ENCODE data around the gene GRAP.

DNA sequence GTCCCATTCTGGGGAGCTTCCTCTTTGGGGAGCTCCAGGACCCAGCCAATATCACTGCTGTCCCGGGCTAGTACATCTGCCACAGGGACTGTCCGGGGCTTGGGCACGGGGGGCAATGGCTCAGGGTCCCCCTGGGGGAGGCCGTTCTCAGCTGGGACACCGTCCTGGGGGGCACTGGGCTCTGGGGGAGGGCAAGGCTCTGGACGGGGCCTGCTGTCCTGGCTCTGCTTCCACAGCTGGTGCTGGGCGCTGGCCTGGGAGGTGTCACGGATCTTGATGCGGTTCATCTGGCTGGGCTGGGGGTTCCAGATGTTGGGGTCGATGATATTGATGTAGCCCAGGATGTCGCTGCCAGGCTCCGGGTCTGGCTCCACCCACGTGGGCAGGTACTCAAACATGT, 68.7 kb downstream of the GRAP start:
- TF ChIP-seq POLR2A (IDR thresholded peaks at IDR 0.05) (no peak), POLR2AphosphoS5 (IDR thresholded peaks at IDR 0.05) (no peak)
- TF ChIP-seq, protein P1, sequence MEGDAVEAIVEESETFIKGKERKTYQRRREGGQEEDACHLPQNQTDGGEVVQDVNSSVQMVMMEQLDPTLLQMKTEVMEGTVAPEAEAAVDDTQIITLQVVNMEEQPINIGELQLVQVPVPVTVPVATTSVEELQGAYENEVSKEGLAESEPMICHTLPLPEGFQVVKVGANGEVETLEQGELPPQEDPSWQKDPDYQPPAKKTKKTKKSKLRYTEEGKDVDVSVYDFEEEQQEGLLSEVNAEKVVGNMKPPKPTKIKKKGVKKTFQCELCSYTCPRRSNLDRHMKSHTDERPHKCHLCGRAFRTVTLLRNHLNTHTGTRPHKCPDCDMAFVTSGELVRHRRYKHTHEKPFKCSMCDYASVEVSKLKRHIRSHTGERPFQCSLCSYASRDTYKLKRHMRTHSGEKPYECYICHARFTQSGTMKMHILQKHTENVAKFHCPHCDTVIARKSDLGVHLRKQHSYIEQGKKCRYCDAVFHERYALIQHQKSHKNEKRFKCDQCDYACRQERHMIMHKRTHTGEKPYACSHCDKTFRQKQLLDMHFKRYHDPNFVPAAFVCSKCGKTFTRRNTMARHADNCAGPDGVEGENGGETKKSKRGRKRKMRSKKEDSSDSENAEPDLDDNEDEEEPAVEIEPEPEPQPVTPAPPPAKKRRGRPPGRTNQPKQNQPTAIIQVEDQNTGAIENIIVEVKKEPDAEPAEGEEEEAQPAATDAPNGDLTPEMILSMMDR (IDR thresholded peaks at IDR 0.05) = no peak

All from prostate gland (tissue), 2 donors.